EH (cell line): ENCODE data around the gene ULBP3.
"Not testable (repeated sequence)": the region's sequence is repeated elsewhere in the genome, so short reads cannot be mapped to it uniquely, and the experiment has no call there.

Source experiments
- DNase-seq: peaks from one replicate; pipeline ENCODE4 v3.0.0-alpha.2; 2015; ENCODE audit warnings: low read depth

Gene ULBP3

DNA sequence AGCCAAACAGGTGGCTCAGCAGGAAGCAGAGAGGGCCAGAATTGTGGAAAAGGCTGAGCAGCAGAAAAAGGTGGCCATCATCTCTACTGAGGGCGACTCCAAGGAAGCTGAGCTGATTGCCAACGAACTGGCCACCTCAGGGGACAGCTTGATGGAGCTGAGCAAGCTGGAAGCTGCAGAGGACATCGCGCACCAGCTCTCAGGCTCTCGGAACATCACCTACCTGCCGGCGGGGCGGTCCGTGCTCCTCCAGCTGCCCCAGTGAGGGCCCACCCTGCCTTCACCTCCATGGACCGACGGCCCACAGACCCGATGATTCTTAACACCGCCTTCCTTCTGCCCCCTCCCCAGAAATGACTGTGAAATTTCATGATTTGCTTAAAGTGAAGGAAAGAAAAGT is 25.8 kb downstream of the ULBP3 start:
- no peak for DNase-seq

- peak; percentile 43 for DNase-seq
These were observed 30.5 kb downstream of the ULBP3 start for GRCh38 chr6:150038202-150039062.

- DNase-seq, result no peak
These were observed 31.3 kb downstream of the ULBP3 start for GRCh38 chr6:150037526-150038201.

DNA sequence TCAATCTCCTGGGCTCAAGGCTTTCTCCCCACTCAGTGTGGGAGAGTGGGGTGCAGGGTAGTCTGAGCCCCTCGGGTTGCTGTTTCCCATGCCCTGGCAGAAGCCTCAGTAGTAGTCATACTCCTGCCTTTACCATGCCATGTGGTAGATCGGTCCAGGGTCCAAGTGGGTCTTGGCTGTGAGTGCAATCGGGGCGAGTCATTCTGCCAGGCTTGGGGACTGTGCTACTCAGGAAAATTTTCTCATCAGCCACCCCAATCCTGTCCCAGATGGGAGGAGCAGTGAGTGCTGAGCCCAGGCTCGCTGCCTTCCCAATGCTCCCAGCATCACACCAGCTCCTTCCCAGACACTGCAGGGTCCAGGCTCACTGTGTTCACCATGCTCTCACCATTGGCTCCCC is 32.8 kb downstream of the ULBP3 start:
- no peak for DNase-seq

- DNase-seq, result peak; percentile 9
These were observed 35.6 kb downstream of the ULBP3 start for GRCh38 chr6:150033207-150033771.

GRCh38 chr6:150032598-150032997 is 36.3 kb downstream of the ULBP3 start:
- no peak for DNase-seq

- DNase-seq, result no peak
These were observed 38.3 kb downstream of the ULBP3 start for GRCh38 chr6:150030611-150031010.

GRCh38 chr6:150029749-150030148 is 39.2 kb downstream of the ULBP3 start:
- no peak for DNase-seq

DNA sequence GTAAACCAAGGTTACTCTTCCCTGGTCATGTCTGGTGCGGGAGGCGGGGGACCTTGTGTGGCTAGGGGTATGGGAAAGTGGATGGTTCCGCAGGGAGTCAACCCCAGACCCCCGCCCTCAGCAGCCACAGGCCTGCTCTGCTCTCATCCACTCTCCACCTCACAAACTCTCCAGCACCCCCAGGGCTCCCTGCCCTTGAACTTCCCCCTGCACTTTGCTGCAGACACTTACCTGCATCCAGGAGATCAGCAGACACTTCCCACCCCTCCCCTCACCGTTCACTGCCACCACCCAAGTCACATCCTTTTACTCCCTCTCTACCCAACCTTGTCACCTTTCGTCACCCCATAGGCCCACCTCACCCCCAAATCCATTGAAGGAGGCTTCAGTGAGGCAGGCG is 39.6 kb downstream of the ULBP3 start:
- no peak for DNase-seq

DNA sequence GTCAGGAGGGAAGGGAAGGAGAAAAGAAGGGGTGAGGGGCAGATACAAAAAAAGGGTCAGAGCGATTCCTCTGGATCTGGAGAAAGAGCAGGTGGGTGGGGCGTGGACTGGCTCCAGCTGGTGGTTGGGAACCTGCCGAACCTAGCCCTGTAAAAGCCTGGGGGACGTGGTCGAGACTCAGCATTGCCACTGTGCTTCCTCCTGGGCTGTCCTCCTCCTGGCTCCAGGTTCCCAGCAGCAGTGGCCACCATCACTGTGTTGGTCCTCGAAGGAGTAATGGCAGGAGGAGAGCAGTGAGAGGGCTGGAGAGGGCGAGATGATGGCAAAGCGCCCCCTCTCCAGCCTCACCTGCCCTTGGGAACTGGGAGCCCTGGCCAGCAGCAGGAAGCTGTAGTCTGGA is 40.1 kb downstream of the ULBP3 start:
- no peak for DNase-seq

DNA sequence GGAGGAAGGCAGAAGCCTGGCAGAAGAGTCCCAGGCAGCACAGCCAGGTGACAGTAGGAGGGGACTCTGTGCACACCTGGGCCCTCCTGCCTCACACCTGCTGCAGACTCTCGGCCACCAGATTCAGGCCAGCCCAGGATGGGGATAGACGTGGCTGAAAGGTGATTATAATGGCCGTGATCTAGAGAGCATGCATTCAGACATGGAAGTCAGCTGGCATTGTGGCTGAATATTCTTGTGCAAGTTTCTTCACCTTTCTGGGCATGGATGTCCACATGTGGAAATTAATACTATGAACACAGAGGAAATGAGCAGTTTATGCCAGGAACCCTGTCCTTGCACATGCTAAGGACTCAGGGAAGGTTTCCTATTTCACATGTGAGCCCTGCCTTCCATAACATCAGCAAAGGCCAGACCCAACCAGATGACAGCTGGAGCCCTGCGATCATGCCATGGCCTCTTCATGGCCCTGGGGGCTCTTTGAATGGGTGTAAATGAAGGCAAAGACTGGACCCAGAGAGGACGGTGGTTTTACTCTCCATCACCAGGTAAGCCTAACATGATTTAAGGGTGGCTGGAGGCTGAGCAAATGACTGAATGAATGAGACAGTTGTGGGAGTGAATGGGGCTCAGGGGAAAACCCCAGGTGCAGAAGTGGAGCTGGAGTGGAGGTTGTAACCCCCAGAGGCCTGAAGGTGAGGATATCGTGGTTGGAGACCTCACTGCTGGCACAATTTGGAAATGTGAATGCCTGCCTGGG is 40.9 kb downstream of the ULBP3 start:
- DNase-seq, result no peak

DNA sequence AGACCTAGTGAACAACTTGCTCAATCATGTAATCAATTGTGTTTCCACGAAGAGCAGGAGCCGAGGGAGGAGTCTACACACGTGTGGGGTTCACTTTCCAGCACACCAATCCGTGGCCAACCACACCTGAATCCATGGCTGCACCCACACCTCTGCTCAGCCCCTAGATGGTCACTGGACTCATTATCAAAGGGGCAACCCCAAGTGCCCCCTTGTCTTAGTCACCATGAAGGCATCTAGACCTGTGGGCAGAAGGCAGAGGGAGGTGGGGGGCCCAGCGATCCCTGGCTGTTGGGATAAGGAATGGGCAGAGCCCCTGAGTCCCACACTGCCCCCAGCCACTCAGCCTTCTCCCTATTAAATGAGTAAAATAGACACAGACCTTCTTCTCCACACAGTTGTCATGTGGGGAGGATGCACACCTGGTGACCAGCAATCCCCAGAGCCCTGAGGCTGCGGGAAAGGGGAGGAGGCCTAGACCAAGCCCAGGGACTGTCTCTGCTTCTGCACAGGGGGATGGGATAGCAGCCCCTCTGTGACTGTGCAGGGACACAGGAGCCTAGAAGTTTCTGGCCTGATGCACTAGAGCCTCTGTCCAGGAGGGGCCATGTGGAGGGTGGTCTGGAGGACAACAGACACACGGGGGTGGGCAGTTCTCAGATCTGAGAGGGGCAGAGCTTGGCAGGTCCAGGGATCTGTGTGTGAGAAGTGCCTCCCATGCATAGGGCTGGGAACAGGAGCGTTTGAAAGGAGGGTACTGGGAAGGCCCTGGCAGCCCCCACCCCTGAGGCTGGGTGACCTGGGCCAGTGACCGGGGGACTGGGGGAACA is 41.7 kb downstream of the ULBP3 start:
- no peak for DNase-seq

DNA sequence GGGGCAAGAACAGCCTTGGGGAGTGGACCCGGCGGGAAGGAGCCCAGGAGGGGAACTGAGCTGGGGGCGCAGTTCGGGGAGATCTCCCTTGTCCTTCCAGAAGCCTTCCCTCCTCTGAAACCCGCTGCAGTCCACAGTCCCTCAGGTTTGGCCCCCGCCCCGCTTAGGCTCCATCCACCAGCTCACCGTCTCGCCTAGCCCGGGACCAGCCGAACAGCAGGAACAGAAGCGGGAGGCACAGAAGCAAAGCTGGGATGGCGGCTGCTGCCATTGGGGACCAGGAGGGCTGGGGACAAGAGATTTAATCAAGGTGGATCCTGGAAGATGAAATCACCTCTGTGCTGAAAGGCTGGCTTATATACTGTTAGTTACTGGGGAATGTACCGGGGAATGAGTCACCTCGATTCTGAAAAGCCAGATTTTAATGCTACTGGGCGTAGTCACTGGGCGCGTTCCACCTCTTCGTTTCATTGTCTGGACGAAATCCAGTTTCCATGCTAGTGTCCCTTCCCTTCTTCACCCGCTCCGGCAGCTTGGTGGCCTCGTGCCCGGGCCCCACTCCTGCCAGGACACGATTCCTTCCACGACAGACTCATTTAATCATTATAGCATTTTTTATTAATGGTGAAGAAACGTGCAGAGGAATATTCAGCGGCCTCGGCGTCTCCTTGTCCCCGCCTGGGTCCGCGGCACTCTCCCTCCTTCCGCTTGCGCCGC is 43.6 kb downstream of the ULBP3 start, which contains the start of gene RAET1L:
RAET1L (minus strand) TSS at position 332 of the 717 bp plus-strand sequence; CDS start at position 271, 61 bp downstream.
- DNase-seq, result peak; percentile 67

DNA sequence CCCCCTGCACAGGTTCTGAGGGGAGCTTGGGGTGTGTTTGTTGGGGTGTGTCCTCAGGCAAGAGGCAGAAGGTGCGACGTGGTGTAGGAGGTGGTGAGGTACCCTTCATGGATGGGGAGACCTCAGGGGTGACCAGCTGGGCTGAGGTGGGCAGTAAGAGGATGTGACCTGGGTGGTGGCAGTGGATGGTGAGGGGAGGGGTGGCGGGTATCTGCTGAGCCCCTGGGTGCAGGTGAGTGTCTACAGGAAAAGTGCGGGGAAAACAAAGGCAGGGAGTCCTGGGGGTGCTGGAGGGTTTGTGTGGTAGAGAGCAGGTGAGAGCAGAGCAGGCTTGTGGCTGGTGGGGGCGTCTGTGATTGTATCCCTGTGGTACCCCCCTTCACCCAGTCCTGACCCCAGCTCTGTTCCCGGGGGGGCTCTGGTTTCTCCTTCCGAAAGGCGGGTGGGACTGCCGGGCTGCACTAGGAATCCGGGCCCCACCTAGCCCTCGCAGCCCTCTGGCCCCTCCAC is 44.2 kb downstream of the ULBP3 start:
- no peak for DNase-seq

DNA sequence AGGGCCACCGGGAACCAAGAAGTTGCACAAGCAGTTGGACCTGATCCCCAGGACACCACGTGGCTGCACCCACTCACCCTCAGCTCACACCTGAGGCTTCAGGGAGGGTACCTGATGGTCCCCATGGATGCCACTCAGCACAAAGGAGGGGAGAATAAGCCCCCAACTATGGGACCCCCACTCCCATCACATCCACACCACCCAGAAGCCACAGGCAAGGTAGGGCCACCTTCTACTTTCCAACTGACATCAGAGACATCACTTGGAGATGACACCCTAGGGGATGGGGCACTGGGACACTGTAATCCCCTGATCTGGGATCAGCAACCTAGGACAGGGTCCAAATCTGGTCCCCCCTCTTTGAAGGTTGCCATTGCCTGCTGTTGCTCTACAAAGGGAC is 44.9 kb downstream of the ULBP3 start:
- not testable (repeated sequence) for DNase-seq

DNA sequence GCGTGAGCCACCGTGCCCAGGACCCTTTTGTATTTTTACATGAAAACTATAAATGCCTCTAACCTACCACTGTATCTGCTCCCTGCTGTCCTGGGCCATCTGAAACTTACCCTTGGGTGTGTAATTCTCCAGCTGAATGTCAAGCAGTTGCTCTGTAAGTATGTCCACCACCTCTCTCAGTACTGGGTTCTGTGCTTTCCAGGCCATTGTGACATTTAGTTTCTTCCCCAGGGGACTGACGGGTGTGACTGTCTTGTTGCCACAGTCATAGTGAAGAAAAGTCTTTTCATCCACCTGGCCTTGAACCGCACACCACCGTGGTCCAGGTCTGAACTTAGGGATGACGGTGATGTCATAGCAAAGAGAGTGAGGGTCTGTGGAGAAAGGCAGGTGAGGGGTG is 47.1 kb downstream of the ULBP3 start:
- not testable (repeated sequence) for DNase-seq

DNA sequence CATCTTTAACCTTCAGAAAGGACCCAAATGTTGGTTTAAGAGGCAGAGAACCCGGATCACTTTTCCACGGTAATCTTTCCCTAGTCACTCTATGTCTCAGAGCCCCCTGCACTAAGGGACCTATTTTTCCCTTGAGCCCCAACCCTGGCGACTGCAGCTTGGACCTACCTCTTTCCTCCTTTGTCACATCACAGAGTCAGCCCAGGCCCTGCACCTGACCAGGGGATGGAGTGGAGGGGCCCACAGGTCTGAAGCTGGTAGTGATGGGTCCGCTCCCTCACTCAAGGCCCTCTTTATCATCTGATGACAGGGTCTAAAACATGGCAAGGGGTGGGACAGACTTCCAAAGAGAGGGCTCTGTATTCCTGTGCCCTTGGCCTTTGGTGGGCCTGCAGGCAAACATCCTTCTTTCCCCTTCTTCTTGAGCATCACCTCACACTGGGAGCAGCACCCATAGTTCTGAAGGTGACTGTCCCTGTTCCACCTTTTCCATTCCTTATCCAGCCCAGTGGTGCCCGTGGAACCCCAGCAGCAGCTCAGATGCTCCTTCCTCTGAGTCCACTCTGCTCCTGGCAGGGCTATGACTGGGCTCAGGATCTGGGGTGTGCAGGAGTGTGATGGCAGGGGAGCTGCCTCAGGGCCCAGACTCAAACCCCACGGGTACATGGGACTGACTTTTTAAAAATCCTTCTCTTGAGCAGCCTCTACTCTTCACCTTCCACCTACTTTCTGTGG is 49.9 kb downstream of the ULBP3 start:
- DNase-seq, result no peak

DNA sequence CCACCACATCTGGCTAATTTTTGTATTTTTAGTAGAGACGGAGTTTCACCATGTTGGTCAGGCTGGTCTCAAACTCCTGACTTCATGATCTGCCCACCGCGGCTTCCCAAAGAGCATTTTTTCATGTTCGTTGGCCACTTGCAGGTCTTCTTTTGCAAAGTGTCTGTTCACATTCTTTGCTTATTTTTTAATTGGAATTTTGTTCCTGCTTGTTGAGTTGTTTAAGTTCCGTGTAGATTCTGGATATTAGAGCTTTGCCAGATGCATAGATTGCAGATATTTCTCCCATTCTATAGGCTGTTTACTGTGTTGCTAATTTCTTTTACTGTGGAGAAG is 51.8 kb downstream of the ULBP3 start:
- not testable (repeated sequence) for DNase-seq

GRCh38 chr6:150016324-150017185 is 52.4 kb downstream of the ULBP3 start:
- DNase-seq, result peak; percentile 70
